ENCODE data around the gene PELI2.

PELI2 gene

DNA sequence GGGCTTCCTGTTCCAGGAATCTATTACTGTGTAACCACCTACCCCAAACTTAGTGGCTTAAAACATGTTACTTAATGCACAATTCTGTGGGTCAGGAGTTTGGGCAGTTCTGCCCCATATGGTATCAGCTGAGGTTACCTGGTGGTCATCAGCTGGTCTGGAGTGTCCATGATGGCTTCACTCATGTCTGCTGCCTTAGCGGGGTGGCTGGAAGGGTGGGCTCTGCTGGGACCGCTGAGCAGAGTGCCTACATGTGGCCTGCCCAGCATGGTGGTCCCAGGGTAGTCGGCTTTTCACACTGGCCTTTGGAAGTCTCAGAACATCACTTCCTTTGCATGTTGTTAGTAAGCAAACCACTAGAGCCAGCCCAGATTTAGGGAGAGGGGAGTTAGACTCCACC lies 53.9 kb downstream of the PELI2 start:
- DNase-seq (ENCODE audit: low read depth in 1 of 2, low spot score in 1 of 2): no peak

DNA sequence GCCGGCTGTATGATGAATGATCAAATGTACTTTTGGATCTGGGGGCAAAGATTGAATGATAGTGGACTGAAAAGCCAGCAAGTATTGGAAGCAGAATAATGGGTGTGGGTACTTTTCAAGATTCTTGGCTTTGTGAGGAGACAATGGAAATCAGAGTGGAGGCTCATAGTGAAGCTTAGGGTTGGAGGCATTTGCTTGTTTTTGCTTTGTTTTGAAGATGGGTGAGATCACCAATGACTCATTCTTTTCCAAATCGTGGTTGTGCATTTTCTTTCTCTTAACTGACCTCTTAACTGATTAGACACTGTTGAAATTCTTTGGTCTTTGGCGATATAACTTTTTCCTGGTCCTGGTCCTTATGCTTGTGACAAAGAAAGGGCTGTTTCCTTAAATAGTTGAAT lies 54.4 kb downstream of the PELI2 start:
- DNase-seq (ENCODE audit: low read depth in 1 of 2, low spot score in 1 of 2): no peak

DNA sequence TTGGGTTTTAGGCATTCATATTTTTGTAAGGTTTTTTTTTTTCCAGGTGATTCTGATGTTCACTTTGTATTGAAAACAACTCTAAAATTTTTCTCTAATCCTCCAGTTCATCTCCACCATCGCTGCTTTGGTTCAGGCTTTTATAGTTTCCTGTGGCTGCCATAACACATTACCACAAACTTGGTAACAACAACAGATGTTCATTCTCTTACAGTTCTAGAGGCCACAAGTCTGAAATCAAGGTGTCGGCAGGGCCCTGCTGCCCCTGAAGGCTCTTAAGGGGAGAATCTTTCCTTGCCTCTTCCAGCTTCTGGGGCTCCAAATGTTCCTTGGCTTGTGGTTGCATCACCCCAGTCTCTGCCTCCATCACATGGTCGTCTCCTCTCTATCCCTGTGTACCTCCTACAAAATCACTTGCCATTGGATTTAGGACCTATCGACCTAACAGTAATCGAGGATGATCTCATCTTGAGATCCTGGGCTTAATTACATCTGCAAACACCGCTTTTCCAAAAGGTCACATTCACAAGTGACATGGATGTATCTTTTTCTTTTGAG lies 55.2 kb downstream of the PELI2 start:
- no peak for DNase-seq (ENCODE audit: low read depth in 1 of 2, low spot score in 1 of 2)

DNA sequence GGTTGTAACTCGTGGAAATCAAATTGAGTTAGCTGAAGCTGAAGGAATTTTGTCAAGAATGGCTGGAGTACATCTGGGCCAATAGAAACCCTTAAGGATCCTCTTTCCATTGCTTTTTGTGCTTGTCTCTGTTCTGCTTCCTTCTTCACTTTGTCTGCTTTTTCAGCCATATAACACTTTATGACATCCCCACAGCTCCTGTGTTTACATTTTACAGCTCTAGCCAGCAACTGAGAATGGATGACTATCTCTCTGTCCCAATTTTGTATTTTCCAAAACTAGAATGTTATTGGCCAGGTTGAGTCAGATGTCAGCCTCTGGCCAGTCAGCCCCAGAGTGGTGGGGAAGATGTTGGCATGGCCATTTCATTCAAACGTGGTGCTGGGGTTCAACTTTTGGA lies 57.6 kb downstream of the PELI2 start:
- no peak for DNase-seq (ENCODE audit: low read depth in 1 of 2, low spot score in 1 of 2)

DNA sequence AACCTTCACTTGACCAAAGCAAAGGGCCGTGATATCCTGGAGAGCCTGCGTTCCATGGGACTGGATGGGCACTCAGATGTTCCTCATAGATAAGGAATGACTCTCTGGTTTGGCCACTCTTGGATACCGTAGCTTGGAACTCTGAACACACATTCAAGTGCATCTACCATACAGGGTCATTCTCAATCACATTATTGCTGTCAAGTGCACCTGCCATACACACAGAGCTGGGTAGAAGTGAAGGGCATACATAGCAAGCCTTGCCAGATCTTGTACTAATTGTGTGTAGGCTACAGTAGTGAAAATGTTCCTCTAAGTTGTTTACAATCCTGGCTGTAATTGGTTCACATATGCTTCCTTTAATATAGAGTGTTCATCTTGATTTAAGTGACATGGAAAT lies 58.3 kb downstream of the PELI2 start:
- no peak for DNase-seq (ENCODE audit: low read depth in 1 of 2, low spot score in 1 of 2)

DNA sequence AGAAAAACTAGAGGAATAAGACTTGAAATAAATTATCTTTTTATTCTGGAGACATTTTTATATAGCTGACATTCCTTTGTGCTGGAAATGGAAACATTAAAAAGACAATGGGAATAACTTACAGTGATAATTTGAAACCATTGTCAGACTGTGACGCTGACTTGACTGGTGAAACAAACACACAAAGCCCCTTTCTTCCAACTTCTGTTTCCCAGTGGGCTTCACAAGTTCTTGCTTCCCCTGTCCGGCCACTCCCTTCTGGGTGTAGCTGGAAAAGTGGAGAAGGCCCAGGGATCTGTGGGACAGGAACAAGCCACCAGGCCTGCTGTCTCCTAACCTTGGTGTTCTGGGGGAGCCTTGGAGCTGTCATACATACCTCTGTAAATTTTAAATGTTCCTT lies 58.8 kb downstream of the PELI2 start:
- DNase-seq (ENCODE audit: low read depth in 1 of 2, low spot score in 1 of 2): no peak

DNA sequence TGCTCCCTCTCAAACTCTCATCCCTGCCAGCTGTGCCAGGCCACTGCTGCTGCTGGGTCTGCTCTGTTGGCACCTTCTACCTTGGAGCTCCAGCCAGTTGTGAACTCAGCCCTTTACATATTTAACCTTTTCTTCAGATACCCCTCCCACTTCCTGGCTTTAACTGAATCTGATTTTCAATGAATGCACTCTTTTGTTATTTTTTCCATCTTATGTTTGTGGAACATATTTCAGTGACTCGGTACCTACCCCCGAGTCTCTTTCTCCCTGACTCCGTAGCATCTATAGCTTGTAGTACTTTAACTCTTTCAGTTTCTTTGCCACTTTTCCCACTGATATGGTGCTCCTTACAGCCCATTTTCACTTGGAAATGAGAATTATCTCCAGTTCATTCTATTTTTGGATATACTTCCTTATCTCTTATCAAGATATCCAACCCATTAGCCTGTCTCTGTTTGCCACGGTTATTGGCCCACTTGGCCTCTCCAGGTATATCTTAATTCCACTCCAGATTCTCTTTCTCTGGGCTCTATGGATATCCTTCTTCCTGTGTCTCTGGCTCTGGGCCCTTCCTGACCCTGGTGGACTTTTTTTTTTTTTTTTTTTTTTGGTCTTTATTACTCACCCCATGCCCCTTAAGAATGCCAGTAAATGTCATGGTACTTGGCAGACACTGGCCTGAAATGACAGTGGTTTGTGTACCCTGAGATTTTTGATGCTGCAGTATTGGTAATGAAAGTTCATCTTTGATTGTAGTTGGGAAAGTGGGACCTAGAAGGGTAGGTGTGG lies 62.7 kb downstream of the PELI2 start:
- no peak for DNase-seq (ENCODE audit: low read depth in 1 of 2, low spot score in 1 of 2)

DNA sequence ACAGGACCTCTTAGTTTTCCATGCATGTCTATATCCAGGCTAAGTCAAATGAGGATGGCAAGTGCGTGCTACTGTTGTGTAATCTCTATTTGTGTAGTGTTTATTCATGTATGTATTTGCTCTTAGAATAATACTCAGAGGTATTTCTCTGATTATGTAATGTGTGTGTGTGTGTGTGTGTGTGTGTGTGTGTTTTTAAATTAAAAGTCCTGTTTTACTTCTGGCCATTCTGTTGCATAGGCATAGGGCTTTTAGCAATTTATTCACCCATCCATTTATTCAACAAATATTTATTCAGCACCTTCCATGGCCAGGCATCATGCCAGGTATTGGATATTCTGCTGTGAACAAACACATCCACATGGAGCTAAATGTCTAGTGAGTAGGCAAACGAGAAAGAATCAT lies 63.5 kb downstream of the PELI2 start:
- no peak for DNase-seq (ENCODE audit: low read depth in 1 of 2, low spot score in 1 of 2)

DNA sequence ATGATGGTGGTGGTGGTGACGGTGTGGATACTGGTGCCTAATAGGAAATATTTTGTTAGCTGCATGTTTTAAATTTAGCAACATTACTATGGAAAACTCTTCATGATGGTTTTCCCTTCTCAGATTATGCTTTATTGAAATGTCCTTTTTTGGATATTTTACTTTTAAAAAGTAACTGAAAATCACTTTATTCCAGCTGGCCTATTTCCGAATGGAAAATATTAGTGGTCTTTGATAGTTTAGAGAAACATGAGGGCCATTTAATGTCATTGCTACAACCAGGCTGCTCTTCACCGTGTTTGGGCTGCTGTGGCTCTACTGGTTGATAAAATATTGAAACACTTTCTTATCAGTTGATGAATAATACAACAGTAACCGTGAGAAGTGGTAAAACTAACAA lies 64.2 kb downstream of the PELI2 start:
- no peak for DNase-seq (ENCODE audit: low read depth in 1 of 2, low spot score in 1 of 2)

DNA sequence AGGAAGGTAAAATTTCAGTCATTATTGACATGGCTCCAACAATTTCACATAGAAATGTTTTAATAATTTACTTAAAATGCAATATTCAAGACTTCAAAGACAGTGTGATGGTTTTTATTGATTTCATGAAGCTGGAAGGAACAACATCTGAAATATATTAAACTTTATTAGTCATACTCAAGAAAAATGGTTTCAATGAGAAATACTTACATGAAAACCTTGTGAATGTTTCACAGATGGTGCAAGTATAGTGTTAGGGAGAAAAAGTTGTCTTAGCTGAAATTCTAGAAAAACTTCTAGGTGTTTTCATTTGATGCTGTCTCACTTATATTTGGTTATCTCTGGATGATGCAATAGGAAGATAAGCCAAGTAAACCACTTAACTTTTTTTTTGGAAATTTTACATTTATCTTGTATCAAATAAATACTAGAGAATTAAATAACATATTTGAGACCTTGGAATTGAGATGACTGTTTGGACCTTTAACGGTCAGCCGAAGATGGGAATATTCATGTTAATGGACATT lies 65.5 kb downstream of the PELI2 start:
- no peak for DNase-seq (ENCODE audit: low read depth in 1 of 2, low spot score in 1 of 2)

DNA sequence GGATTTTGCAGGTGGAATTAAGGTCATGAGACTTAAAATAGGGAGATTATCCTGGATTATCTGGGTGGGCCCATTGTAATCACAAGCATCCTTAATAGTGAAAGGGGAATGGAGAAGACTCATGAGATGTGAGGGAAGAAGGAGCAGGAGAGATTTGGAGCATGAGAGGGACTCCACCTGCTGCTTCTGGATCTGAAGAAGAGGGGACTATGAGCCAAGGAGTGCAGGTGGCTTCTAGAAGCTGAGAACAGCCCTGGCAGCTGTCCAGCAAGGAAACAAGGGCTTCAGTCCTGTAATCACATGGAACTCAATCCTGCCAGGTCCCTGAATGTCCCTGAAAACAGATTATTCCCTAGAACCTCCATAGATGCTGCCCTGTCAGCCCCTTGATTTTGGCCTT lies 67.8 kb downstream of the PELI2 start:
- no peak for DNase-seq (ENCODE audit: low read depth in 1 of 2, low spot score in 1 of 2)

DNA sequence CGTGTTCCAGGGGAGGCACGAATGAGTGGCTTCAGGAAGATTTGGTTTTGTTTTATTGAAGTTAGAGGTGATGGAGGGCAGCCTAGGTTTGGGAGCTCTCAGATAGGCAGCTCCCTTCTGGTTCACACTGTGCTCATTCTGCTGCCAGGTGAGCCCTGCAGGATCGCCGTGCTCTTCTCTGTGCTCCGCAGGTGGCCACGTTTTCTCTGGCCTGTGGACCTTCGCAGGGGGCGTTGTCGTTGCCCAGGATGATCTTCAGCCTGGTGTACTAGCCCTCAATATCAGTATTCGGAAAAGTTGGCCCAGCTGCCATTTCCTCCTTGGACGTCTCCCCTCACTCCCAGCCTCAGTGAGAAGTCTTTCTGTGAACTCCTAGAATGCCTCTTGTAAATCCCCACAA lies 69.5 kb downstream of the PELI2 start:
- DNase-seq (ENCODE audit: low read depth in 1 of 2, low spot score in 1 of 2): no peak

DNA sequence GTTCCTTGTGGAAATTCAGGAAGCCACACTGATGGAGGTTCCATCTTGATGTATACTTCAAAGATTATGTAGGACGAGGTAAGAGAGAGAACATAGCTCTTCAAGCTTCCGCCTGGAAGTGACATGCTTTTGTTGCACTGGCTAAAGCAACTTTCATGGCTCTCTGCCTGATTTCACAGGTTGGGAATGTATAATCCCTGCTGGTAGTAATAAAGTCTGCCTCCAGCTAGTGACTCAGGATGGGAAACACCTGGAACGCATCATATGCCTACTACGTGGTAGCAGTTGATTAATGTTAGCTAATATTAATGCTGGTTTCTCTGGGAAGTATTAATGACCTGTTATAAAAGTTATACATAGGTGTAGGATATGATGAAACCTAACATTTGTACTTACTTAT lies 71.1 kb downstream of the PELI2 start:
- no peak for DNase-seq (ENCODE audit: low read depth in 1 of 2, low spot score in 1 of 2)

DNA sequence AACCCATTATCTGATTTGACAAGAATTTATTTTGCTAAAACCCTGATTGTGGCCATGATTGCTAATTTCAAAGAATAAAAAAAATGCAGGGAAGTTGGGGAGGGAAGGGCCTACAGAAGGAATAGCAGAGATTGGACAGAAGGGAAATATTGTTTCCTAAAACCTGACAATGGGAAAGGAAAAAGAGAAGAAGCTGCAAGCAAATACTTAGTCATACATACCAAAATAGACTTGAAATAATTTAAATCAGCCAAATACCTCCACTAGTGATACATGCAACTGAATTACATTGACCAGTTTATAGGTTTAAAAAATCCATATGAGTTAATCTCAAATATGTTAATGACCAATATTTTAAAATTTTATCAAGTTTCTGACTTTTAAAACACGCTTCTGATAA lies 75.1 kb downstream of the PELI2 start:
- no peak for DNase-seq (ENCODE audit: low read depth in 1 of 2, low spot score in 1 of 2)

DNA sequence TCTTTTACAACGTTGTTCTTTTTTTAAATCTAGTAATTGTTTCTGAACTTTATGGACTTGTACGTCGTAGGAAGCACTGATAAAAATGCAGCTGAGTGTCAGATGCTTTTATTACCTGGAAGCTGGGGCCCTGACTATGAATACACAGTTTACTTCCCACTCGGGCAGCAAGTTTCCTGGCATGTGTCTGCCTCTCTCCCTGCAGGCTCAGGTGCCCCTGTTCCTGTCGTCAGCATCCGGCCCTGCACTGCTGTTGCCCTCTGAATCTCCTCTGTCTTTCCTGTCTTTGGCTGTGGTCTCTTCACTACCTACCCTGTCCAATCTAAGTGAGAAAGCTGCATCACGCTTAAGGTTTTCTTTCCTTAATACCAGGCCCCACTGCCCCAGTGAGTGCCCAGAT lies 75.8 kb downstream of the PELI2 start:
- DNase-seq (ENCODE audit: low read depth in 1 of 2, low spot score in 1 of 2): no peak

DNA sequence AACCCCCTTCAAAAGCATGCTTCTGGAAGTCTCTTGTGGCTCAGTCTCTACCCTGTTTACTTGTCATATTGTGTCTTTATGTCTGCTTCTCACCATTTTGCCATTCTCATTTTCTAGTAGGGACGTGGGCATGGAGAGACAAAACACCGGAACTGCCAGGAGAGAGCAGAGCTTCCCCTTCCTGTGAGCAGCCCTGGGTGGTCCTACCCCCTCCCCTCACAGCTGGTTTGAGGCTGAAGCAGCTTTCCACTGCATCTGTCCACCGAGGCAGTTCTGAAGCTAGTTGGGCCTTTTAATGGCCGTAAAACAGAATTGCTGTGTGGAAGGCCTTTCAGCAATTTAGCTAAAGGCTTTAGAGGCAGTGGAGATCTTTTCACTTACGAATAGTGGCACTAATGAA lies 77.0 kb downstream of the PELI2 start:
- no peak for DNase-seq (ENCODE audit: low read depth in 1 of 2, low spot score in 1 of 2)

DNA sequence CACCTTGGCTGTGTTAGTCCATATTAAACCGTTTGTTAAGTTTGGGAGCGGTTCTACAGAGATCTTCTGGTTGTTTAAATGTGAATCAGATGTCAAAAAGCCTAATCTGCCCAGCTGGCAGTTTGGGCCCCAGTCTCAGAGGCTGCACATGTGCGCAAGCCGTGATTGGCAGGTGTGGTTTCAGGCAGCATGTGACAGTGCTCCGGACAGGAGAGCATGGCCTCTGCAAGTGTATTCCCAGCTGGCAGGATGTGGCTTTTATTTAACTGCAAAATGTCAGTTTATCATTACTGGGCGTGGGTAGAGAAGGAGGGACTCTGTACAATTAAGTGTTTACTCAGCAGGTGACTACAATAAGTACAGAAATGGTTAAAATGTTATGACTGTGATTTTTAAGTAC lies 77.5 kb downstream of the PELI2 start:
- DNase-seq (ENCODE audit: low read depth in 1 of 2, low spot score in 1 of 2): no peak

DNA sequence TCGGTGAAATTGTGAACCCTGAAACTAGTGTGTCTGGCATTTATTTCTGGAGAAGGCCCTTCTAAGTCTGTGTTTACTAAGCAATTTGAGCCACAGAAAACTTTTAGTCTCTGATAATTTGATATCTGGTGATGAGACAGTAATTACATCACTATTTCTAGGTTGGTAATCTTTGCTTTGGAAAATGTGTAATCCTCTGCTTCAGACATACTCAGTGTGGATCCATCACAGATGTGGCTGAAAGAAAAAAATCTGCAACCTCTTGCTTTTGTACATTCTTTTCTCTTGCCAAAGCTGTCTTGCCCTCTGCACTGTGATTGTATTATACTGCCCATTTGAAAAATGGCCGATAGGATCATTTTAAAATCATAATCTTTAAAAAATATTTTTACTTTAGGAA lies 78.1 kb downstream of the PELI2 start:
- DNase-seq (ENCODE audit: low read depth in 1 of 2, low spot score in 1 of 2): no peak

DNA sequence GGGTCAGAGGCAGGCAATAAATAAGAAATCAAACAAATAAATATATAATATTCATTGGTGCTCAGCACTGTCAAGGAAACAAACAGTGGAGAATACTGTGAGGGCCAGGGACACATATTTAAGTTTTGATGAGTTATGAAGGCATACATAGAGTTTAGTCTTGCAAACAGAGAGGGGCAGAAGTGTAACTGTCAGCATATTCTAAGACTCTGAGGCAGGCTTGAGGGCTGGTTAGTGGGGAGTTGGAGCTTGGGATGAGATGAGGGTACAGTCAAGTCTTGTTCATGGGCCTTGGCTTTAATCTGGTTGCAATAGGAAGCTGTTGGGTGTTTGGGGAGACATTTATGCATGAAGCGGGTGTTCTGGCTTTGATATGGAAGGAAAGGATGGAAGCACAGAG lies 78.9 kb downstream of the PELI2 start:
- no peak for DNase-seq (ENCODE audit: low read depth in 1 of 2, low spot score in 1 of 2)

DNA sequence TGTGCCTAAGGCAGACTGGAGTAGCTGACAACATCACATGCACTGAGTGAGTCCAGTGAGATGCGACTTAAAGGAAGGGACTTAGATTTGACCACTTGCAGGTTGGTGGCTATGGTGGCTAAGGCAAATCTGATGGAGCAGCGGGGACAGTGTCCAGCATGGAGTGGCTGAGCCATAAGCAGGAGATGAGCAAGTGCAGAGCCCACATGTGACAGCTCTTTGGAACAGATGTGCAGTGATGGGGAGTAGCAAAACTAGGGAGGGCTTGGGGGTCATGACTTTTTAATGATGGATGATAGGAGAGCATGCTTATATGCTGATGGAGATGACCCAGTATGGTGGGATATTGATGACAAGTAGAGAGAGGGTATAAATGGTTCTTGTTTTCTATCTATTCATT lies 80.2 kb downstream of the PELI2 start:
- DNase-seq (ENCODE audit: low read depth in 1 of 2, low spot score in 1 of 2): no peak

DNA sequence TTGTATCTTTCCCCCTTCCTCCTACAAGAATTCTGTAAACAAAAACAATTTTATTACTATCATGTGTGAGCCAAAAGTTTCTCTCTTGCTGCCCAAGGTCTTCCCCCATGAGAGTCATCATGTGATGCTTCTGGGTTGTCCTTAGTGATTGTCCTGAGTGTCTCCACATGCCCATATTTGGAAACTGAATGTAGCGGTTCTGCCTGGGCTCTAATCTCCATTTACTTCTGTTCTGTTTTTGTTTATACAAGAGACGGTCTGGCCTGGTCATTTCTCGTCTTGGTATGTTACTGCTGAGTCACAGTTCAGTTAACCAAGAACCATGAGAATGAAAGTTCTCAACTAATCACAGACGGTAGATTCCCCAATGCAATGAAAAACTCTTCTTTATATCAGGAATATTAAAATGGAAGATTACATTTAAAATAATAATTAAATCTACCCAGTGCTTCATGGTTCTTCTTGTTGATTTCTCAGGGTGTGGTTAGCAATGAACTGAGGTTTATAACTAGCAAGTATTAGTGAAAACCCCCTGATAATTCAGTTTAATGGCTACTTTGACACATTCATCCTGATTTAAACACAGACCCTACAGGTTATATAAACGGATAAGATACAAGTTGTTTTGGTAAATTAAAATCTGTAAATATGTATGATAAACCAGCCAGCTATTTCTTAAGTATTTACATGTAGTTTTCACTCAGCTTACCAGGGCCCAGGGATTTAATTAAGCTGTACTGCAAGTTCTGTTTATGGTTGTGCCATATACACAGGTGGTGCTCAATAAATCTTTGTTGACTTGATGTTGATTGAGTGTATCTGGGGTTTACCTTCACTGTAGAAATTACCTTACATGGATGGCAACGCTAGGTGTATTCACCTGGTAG lies 81.1 kb downstream of the PELI2 start:
- no peak for DNase-seq (ENCODE audit: low read depth in 1 of 2, low spot score in 1 of 2)

DNA sequence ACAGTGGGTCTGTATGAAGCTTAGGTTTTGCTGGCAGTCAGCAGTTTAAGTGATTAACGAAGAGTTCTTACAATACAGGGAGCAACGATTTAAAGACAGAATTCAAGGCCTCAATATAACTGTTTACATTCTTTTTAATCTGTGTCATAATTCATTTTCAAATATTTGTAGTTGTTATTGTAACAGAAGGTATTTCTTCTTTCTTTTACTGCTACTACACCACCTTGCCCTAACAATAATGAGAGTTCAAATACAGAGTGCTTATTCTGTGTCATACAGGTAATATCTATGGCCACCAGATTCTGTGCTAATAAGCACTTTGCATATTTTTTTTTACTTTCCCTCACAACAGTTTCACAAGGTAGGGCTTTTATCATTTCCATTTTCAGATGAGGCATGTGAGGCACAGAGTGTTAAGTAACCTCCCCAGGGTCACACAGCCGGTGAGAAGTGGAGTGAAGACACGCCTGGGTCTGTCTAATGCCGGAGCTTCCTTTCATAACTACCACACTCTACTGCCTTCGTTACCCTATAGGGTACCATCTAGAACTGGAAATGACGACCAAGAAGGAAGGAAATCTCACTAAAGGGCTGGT lies 81.9 kb downstream of the PELI2 start:
- DNase-seq (ENCODE audit: low read depth in 1 of 2, low spot score in 1 of 2): no peak
